GM19193 (cell line): ENCODE data around the gene BRD4.

Experiments
- POLR2A ChIP-seq: IDR thresholded peaks from 4 replicates; pipeline ENCODE4 v1.6.1; 2011; ENCODE audit not compliant: insufficient read depth, insufficient read length; ENCODE audit errors: extremely low read depth

BRD4 gene

GRCh38 chr19:15321739-15322138 lies 10.6 kb downstream of the BRD4 start:
- TF ChIP-seq POLR2A = no peak

DNA sequence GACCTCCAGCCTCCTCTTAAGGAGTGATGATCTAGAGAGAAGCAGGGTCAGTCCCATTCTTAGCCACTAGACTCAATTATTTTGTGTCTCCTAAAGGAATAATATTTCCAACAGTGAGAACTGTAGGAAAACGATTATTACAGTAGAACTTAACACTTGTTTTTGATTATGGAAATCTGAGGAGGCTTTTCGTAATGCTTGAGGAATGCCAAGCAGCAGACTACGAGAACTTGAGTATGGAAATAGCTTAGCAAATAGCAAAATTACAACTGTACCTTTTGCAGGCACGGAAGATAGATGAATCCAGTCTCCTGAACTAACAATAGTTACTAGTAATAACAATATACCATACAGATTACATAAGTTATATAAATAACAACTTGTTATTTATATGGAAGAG lies 12.2 kb downstream of the BRD4 start:
- no peak for TF ChIP-seq POLR2A

- no peak for TF ChIP-seq POLR2A
These were observed 14.1 kb downstream of the BRD4 start for GRCh38 chr19:15318241-15318691.

DNA sequence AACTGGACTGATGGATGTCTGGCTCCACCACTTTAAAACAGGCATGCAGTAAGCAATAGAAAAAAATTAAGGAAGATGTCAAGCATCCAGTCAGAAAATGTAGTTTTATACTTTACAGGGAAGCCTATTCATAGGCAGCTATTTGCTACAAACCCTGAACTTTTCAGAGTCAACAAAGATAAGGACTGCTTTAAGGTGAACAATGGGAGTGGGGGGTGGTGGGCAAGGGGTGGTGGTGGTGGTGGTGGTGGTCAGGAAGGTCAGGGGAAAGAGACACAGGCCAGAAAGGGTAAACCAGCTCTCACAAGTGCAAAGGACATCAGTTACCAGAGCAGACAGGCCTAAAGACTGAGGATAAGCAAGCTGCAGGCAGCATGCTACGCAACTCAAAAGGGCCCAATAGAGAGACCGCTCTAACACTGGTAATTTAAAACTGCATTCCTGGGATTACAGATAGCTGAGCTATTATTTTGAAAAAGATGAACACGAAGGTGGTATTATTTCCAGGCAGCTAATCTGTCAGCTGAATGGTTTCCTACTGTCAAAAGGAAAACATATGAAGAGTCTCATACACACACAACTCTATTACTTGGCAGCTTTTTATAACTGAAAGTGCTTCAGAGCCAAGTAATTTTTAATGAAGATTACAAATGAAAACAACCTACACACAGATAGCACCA lies 14.8 kb downstream of the BRD4 start:
- no peak for TF ChIP-seq POLR2A

DNA sequence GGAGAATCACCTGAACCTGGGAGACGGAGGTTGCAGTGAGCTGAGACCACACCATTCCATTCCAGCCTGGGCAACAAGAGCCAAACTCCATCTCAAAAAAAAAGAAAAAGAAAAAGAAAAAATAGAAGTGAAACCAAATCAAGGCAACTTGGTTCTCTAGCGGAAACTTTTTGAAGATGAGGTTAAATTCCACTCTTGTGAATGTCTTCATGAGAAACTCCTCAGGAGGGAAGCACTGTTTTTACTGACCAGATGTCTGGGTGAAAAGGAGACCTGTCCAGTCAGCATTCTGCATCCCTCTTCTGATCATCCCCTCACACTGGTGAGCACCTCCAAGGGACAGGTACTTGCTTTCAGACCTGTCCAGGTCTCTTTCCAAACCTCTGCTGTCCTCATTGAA lies 15.8 kb downstream of the BRD4 start:
- TF ChIP-seq POLR2A = no peak

DNA sequence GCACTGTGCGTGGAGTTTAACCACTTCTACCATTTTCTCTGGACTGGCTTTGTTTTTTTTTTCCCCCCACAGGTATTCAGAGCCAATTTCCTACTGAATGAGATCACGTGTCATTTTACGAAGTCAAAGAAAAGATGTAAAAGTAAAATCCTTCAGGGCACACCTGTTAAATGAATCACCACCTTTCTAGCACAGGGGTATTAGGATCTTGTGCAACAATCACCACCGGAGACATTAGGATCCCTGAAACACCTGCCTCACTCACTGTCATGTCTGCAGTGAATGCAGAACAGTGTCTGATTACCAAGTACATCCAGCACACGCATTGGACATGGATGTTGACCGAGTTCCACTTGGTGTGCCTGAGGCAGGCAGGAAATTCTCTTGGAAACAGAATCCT lies 17.2 kb downstream of the BRD4 start:
- no peak for TF ChIP-seq POLR2A

GRCh38 chr19:15313649-15314279 lies 18.6 kb downstream of the BRD4 start:
- no peak for TF ChIP-seq POLR2A

- no peak for TF ChIP-seq POLR2A
These were observed 25.2 kb downstream of the BRD4 start for GRCh38 chr19:15307169-15307568.

DNA sequence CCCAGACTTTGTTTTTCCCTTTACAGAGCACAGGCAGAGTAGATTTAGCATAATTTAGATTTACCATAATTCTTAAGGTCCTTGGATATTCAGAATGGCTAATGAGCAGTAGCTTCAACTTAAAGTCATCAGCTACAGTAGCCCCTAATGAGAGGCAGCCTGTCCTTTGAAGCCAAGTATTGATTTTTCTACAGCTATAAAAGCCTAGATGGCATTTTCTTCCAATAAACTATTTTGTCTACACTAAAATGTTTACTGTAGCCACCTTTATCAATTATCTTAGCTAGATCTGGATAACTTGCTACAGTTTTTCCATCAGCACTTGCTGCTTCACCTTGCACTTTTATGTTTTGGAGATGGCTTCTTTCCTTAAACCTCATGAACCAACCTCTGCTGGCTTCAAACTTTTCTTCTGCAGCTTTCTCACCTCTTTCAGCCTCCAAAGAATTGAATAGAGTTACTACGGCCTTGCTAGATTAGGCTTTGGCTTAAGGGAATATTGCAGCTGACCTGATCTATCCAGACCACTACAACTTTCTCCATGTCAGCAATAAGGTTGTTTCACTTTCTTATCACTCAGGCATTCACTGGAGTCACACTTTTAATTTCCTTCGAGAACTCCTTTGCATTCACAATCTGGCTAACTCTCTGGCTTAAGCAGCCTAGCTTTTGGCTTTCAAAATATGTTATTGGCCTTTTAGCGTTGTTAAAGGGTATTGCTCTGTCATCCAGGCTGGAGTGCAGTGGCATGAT lies 26.6 kb downstream of the BRD4 start:
- TF ChIP-seq POLR2A = no peak

DNA sequence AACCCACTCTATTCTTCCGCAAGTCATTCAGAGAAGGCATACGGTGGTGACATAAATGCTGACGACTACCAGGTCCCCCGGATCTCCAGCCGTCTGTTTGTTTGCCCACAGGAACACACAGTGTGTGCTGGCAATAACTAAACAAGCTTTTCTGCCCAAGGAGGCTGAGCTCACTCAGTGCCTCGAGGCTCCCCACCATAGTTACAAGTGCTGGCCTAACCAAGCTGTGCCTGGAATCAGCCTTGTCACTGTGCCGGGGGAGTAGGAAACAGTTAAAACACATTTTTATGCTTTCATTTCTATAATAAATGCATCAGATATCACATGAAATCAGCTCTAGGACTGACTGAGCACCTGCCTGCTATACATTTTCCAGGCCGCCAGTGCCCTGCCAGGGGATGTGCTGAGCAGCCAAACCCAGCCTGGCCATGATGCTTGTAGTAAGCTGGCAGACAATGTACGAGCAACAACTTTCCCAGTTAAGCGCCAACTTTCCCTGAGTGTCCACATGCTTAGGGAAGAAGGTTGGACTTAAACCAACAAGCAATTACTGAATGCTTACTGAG lies 28.1 kb downstream of the BRD4 start:
- no peak for TF ChIP-seq POLR2A

- TF ChIP-seq POLR2A = no peak
These were observed 29.1 kb downstream of the BRD4 start for GRCh38 chr19:15303105-15303780.

DNA sequence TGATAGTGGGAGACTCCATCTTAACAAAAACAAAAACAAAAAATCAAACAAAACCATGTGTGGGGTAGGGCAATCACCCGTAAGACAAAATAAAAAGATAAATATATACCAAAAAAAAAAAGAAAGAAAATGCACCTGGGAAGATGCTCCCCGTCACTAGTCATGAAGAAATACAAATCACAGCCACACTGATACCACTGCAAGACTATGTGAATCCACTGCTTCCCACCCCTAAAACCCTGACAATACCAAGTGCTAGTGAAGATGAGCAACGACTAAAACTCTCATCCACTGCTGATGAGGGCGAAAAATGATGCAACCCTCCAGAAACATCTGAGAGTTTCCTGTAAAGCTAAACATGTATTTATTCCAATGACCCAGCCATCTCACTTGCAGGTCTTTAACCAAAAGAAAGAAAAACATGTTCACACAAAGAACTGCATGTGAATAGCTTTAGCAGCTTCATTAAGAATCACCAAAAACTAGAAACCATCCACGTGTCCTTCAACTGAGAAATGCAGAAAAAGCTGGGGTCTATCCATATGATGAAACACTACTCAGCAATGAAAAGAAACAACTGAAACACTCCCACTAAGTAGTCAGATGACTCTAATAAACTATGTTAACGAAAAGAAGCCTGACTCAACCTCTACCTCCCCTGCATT lies 31.7 kb downstream of the BRD4 start:
- TF ChIP-seq POLR2A = no peak

- TF ChIP-seq POLR2A = no peak
These were observed 32.5 kb downstream of the BRD4 start for GRCh38 chr19:15299568-15300409.
